Activated T-helper 1 cell treated with Interleukin-2 at 50 U/mL for 16 hours (primary cell): Measurements from ENCODE around the gene PLXNC1.

ENCODE experiments used
- DNase-seq: peaks from one replicate; pipeline ENCODE4 v3.0.0-alpha.2; 2020; ENCODE audit warnings: low read depth

PLXNC1 gene

GRCh38 chr12:94162108-94162507 is 13.7 kb downstream of the PLXNC1 start:
- no peak for DNase-seq

DNA sequence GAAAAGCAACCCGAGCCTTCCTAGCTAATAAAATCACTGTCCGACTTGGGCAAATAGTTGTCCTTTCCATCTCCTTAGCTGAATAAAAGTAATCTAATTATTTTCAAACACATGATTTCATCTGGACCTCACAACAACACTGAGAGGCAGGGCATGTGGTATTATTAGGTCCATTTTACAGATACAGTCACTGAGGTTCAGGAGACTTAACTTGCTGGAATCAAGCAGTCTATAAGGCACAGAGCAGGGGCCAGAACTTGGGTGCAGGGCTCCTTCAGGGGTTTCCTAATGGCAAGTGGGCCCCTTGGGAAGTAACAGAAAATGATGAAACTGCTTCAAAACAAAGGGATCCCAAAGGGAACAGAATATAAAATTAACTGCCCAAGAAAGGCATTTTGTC is 15.5 kb downstream of the PLXNC1 start:
- DNase-seq = no peak

DNA sequence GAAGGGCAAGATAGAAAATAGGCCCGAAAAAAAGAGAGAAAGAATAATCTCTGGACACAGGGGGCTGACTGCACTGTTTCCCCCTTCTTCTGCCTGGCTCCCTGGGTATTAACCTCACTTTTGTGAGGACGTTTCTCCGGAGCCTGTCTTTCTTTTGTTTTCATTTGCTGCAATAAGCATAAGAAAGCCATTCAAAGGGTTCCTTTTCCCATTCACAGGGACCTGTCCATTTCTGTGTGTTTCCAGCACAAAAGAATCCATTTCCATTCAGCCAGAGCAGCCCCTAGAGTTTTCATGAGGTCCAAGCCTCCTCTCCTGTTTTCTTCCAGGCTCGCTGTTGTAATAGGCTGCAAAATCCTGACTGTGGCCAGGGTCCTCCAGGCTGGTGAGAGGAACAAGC is 16.8 kb downstream of the PLXNC1 start:
- no peak for DNase-seq

GRCh38 chr12:94165670-94166364 is 17.4 kb downstream of the PLXNC1 start:
- no peak for DNase-seq

GRCh38 chr12:94167071-94167755 is 18.8 kb downstream of the PLXNC1 start:
- DNase-seq = no peak

- no peak for DNase-seq
These were observed 19.5 kb downstream of the PLXNC1 start for GRCh38 chr12:94167756-94168416.

GRCh38 chr12:94169495-94169894 is 21.1 kb downstream of the PLXNC1 start:
- no peak for DNase-seq

DNA sequence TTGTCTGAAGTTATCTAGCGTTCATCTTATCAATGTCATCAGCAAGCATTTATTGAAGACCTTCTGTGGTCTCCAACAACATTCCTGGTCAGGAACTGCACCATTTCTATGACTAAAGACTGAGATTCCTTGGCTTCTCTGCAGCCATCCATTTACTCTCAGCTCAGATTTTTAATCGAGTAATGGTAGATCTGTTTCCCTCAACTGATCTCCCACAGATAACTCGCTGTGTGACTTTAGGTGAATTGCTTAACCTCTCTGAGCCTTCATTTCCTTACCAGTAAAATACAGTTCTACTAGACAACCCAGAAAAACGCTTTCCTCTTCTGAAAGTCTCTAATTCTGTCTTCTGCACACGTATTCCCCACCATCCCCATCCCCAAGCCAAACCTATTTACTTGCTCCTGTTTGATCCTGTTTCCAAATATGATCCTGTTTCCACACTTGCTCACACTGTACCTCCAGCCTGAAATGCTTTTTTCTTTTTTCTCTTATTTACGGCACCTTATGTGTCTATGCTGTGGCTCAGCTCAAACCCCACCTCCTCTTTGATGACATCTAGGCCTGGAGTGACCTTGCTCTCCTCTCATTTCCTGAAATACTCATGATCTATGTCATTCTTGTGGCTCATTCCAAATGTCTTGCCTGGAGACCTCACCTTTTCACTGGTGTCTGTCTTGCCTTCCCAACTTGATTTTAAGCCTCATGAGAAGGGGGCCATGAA is 21.8 kb downstream of the PLXNC1 start:
- DNase-seq = no peak

GRCh38 chr12:94170690-94171594 is 22.6 kb downstream of the PLXNC1 start:
- no peak for DNase-seq

DNA sequence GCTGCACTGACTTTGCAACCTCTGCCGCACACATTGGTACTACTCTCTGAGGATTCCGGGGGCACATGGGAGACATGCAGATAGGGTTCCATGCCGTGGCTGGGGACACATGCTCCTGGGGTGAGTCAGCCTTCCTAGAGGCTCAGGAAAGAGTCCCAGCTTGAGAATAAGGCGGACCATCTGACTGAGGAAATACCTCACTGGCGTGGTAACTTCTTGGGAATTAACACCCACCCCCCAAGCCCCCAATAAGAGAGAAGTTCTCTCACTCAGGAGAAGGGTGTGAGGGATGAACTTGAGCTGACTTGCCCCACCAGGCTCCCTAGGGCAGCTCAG is 23.2 kb downstream of the PLXNC1 start:
- DNase-seq = no peak

- no peak for DNase-seq
These were observed 23.7 kb downstream of the PLXNC1 start for GRCh38 chr12:94172031-94172430.

- DNase-seq = no peak
These were observed 24.6 kb downstream of the PLXNC1 start for GRCh38 chr12:94172973-94173372.

- DNase-seq = no peak
These were observed 25.4 kb downstream of the PLXNC1 start for GRCh38 chr12:94173660-94174265.

- no peak for DNase-seq
These were observed 26.2 kb downstream of the PLXNC1 start for GRCh38 chr12:94174576-94174975.

- DNase-seq = no peak
These were observed 27.6 kb downstream of the PLXNC1 start for GRCh38 chr12:94175763-94176668.

- DNase-seq = no peak
These were observed 29.7 kb downstream of the PLXNC1 start for GRCh38 chr12:94178054-94178453.

- no peak for DNase-seq
These were observed 30.5 kb downstream of the PLXNC1 start for GRCh38 chr12:94178882-94179281.

DNA sequence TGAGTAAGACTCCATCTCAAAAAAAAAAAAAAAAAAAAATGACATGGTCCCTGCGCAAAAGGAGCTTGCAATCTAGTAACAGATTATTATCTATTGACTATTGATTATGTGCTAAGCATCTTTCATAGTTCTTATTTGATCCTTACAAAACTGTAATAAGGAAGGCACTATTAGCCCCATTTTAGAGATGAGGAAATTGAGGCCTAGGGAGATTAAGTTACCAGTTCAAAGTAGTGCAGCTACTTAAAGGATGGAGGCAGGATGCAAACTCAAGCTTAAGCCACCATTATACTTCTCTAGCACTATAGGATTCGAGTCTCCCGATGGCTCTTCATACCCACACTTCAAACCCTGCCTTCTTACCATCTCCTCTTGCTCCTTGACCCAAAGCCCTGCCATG is 31.3 kb downstream of the PLXNC1 start:
- no peak for DNase-seq

GRCh38 chr12:94180558-94181296 is 32.4 kb downstream of the PLXNC1 start:
- DNase-seq = no peak
